Psoas muscle (tissue), 8 donors: Measurements from ENCODE around the gene TRIB2. TPM values are rescaled to one million over a fixed set of nuclear protein-coding genes. Genes with fewer than 3 reads are reported as not detected.

Experiments used
- ATAC-seq, 4 donors: fragments of 200-7000 bp; cut with Tn5 transposase; one replicate each; pipeline ENCODE4 v1.9.1; 2020; ENCODE audit warnings: moderate library complexity in 3 of 4, mild to moderate bottlenecking in 2 of 4
- DNase-seq, 2 donors: peaks; one replicate each; pipeline ENCODE4 v3.0.0-alpha.2; 2020
- H3K27ac ChIP-seq: fragments of 200-600 bp; one replicate; pipeline ENCODE4 v1.8.0; 2022
- H3K27me3 ChIP-seq, 3 donors: fragments of 200-600 bp in 1 of 3; one replicate each; pipeline versions ENCODE4 v1.6.1 to v1.8.0; 2013 to 2022; ENCODE audit warnings: low read length in 2 of 3, mild to moderate bottlenecking in 2 of 3, moderate library complexity in 1 of 3; ENCODE audit not compliant: insufficient read depth in 3 of 3
- H3K36me3 ChIP-seq, 2 donors: fragments of 200-600 bp in 1 of 2; one replicate each; pipeline versions ENCODE4 v1.6.1 to v1.8.0; 2013 to 2022; ENCODE audit warnings: low read depth in 1 of 2, mild to moderate bottlenecking in 1 of 2, moderate library complexity in 1 of 2; ENCODE audit not compliant: insufficient read depth in 1 of 2
- H3K4me1 ChIP-seq: fragments of 200-600 bp; one replicate; pipeline ENCODE4 v1.8.0; 2022
- H3K4me3 ChIP-seq: fragments of 200-600 bp; one replicate; pipeline ENCODE4 v1.8.0; 2022; ENCODE audit warnings: mild to moderate bottlenecking
- H3K9me3 ChIP-seq: fragments of 200-600 bp; one replicate; pipeline ENCODE4 v1.8.0; 2022
- WGBS, 3 donors: extraction: QIAGEN DNeasy Blood & Tissue Kit; methylation state at CpG; one replicate each; pipeline versions ENCODE4 v1.1.6 to v1.1.7; 2013; 5-methylcytosine and 5-hydroxymethylcytosine counted together
- intact Hi-C, 2 donors: fragments of 100-400 bp; cut with DNase I; formaldehyde crosslinking; loops; one replicate each; pipeline versions ENCODE4 v1.11.0 to v1.14.2; 2022
- polyA plus RNA-seq, 3 donors: library from polyadenylated mRNA; stranded (reverse); fragments of 200-250 nt; gene quantifications; one replicate each; pipeline ENCODE4 v1.2.3, GENCODE V29; 2013
- total RNA-seq, 4 donors: library from RNA; stranded (reverse); fragmentation: NEBNext Ultra II Directional in 2 of 4; extraction: Animal tissue kit (Norgen Biotek cat#: 25700) in 2 of 4; gene quantifications; one replicate each; pipeline versions ENCODE4 v1.2.1 to v1.2.4, GENCODE V29; 2021 to 2023
- TF ChIP-seq, protein P1 (sequence below): fragments of 200-600 bp; IDR thresholded peaks from one replicate; pipeline ENCODE4 v1.8.0; 2022; ENCODE audit warnings: antibody characterized with exemption
- donor health status: healthy with polysubstance abuse.
- donor health status: DM: no; HTN: no; CAD: no; lungs with moderate emphysema.
- donor health status: Bipolar disorder and iron deficiency.
- donor health status: healthy.
- donor health status: DM: yes; HTN: yes; CAD: no.
- donor health status: DM: no; HTN: no; CAD: no.
- donor health status: DM: no; HTN: no; CAD: no.
- donor health status: DM: yes; HTN: yes; CAD: no.

Gene TRIB2
- total and polyA plus RNA-seq, 7 donors: 6.8 to 18.0 (median 12.5) TPM

DNA sequence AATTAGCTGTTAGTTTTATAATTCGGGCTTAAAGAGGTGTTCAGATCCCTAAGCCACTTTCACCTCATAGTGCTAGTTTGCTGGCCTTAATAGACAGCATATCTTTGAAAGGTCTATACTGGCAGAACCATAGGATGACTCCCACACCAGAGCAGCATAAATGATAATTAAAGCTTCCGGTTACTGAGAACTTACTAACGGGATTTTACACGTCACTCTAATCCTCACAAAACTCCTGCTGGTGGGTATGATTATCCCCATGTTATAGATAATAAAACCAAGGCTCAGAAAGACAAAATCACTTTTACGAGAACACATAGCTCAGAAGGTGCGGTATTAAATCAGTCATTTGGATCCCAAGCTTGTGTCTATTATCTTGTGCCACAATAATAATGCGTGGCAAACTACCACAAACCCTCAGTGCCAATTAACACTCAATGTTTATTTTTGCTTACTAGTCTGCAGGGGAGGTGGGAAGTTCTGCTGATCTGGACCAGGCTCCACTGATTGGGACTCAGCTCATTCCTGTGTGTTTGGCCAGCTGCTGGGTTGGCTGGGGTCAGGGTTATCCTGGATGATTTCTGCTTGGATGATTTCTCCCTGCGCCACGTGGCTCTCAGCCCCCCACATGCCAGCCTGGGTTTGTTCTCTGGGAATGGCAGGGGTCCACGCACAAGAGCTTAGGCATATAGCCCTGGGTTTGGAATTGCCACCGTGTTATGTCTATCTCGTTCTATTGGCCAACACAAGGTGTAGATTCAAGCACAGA, 62.3 kb downstream of the TRIB2 start:
- Histone ChIP-seq H3K9me3 (no peaks in the 10 kb centered on the region), H3K27me3 (no peaks in the 10 kb centered on the region), H3K4me3 (no peak overlapping the region), H3K36me3 (no peaks in the 10 kb centered on the region), H3K4me1 (no peaks in the 10 kb centered on the region), H3K27ac (no peak overlapping the region)
- 55 to 75% (median 56%) methylated on average over 12 of the region's 12 CpGs for WGBS, 3 donors
- no peak for DNase-seq
- ATAC-seq: no peak
- TF ChIP-seq, protein P1, sequence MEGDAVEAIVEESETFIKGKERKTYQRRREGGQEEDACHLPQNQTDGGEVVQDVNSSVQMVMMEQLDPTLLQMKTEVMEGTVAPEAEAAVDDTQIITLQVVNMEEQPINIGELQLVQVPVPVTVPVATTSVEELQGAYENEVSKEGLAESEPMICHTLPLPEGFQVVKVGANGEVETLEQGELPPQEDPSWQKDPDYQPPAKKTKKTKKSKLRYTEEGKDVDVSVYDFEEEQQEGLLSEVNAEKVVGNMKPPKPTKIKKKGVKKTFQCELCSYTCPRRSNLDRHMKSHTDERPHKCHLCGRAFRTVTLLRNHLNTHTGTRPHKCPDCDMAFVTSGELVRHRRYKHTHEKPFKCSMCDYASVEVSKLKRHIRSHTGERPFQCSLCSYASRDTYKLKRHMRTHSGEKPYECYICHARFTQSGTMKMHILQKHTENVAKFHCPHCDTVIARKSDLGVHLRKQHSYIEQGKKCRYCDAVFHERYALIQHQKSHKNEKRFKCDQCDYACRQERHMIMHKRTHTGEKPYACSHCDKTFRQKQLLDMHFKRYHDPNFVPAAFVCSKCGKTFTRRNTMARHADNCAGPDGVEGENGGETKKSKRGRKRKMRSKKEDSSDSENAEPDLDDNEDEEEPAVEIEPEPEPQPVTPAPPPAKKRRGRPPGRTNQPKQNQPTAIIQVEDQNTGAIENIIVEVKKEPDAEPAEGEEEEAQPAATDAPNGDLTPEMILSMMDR: no peak
- intact Hi-C loops: no loop called here

DNA sequence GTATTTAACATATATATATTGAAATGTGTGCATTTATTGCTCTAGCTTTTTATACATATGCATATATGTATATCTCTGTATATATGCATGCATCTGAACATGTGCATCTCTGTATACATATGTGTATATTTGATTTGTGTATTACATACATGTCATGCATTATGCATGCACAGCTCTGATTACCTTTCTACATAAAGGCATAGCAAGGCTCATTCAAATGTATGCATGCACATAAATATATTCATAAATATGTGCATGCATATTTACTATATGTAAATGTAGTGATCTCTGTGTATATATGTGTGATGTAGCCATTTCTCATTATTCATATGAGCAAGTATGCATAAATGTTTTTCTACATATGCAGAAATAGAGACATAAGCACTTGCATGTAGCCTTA, 64.6 kb downstream of the TRIB2 start:
- H3K27me3 ChIP-seq: no peaks in the 10 kb centered on the region
- DNase-seq (no peak), ATAC-seq (no peak)
- no peaks in the 10 kb centered on the region for H3K36me3 ChIP-seq
- TF ChIP-seq, protein P1: no peak
- intact Hi-C loops: no loop called here
- no peak overlapping the region for H3K27ac ChIP-seq
- H3K4me3 ChIP-seq: no peak overlapping the region
- H3K9me3 ChIP-seq: no peaks in the 10 kb centered on the region
- no peaks in the 10 kb centered on the region for H3K4me1 ChIP-seq

DNA sequence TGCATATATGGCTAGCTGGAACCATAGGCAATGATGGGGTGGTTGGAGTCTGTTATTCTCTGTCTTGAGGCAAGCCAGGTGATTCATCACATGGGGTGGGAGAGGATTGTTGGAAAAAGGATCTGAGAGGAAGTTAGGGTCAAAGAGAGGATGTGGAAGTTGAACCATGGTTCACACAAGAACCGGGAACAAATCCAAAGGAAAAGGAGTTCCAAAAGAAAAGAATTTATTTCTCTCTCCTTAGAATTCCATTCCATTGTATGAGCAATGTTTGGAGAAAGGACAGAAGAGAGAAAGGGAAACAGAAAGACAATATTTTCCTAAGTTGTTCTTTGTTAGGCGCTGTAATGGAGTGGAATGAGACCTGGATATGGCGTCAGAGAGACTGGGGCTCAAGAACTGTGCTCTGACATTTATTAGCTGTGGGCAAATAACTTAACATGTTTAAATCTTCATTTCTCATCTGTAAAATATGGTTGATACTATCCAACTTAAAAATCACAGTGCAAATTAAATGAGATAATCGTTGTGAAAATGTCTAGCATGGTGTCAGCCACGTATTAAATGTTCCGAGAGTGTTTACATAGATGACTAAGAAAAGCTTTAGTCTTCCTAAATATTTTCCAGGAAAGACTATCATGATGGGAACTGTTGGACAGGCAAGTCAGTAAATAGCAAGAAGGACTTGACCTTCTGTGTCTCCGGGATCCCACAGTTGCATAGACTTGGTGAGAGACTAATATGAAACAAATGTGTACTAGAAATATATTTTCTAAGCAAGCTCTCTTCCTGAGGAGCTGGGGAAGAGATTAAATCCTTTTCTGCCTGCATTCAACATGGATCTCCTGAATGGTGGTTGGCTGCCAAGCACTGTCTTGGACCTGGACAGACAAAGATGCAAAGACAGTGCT, 71.4 kb downstream of the TRIB2 start:
- WGBS, 3 donors: 65 to 70% (median 68%) methylated on average over 7 of the region's 7 CpGs
- peak overlapping the region; percentile 56 for H3K27ac ChIP-seq
- peak in 1 of 4 donors; percentile 37 for ATAC-seq
- no peak overlapping the region for H3K4me3 ChIP-seq
- H3K27me3 ChIP-seq: no peaks in the 10 kb centered on the region
- peaks cover 6% of the 10 kb centered on the region for H3K4me1 ChIP-seq
- intact Hi-C loops: no loop called here
- no peaks in the 10 kb centered on the region for H3K36me3 ChIP-seq
- TF ChIP-seq, protein P1: no peak
- no peak for DNase-seq
- H3K9me3 ChIP-seq: no peaks in the 10 kb centered on the region

DNA sequence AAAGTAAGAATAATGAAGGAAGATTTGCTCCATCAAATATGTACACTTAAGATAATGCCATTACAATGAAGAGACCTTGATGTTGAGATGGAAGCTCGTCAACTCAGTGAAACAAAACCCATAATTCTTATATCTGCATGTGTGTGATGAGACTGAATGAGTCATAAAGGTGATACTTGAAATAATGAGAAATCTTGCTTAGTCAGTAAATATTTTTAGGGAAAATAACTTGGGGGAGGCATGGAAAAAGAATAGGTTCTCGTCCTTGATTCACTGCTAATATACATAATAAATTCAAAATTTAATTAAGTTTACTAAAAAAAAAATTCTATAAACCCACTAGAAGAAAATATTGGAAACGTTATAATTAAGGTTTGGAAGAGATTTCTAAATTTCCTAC, 75.2 kb downstream of the TRIB2 start:
- Histone ChIP-seq H3K4me3 (no peak overlapping the region), H3K27me3 (no peaks in the 10 kb centered on the region), H3K36me3 (no peaks in the 10 kb centered on the region), H3K27ac (no peak overlapping the region), H3K9me3 (no peaks in the 10 kb centered on the region), H3K4me1 (peaks cover 6% of the 10 kb centered on the region)
- TF ChIP-seq, protein P1: no peak
- DNase-seq (no peak), ATAC-seq (no peak)
- 96 to 99% (median 97%) methylated on average over 3 of the region's 3 CpGs for WGBS, 3 donors
- intact Hi-C loops: no loop called here
